NB4 (cell line): ENCODE results near the gene RPS6KA2.

Experiments used
- MYC ChIP-seq: IDR thresholded peaks from 2 replicates; pipeline ENCODE4 v1.6.1; 2011; ENCODE audit warnings: low read depth, low read length
- POLR2A ChIP-seq: IDR thresholded peaks from 2 replicates; pipeline ENCODE4 v1.6.1; 2011; ENCODE audit warnings: mild to moderate bottlenecking; ENCODE audit not compliant: insufficient read length; ENCODE audit errors: extremely low read depth
- TF ChIP-seq, protein P1 (sequence below): IDR thresholded peaks from one replicate; pipeline ENCODE4 v1.5.1; 2012; ENCODE audit warnings: low read depth, low read length
- TF ChIP-seq, protein P2 (sequence below): IDR thresholded peaks from 2 replicates; pipeline ENCODE4 v1.6.1; 2011; ENCODE audit warnings: low read depth, low read length

DNA sequence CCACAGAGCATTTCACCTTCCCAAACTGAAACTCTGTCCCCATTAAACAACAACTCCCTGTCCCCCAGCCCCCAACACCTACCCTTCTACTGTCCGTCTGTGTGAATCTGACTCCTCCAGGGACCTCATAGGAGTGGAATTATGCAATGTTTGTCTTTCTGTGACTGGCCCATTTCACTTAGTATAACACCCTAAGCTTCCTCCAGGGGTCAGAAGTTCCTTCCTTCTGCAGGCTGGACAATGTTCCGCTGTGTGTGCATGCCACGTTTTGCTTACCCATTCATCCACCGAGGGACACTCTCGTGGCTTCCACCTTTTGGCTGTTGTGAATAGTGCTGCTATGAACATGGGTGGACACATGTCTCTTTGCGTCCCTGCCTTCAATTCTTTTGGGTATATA is 206.7 kb downstream of the RPS6KA2 start:
- TF ChIP-seq, protein P1, sequence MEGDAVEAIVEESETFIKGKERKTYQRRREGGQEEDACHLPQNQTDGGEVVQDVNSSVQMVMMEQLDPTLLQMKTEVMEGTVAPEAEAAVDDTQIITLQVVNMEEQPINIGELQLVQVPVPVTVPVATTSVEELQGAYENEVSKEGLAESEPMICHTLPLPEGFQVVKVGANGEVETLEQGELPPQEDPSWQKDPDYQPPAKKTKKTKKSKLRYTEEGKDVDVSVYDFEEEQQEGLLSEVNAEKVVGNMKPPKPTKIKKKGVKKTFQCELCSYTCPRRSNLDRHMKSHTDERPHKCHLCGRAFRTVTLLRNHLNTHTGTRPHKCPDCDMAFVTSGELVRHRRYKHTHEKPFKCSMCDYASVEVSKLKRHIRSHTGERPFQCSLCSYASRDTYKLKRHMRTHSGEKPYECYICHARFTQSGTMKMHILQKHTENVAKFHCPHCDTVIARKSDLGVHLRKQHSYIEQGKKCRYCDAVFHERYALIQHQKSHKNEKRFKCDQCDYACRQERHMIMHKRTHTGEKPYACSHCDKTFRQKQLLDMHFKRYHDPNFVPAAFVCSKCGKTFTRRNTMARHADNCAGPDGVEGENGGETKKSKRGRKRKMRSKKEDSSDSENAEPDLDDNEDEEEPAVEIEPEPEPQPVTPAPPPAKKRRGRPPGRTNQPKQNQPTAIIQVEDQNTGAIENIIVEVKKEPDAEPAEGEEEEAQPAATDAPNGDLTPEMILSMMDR = peak; percentile 32
- TF ChIP-seq POLR2A (no peak), MYC (peak; percentile 59; the same call in 1 of the 2 replicates)
- TF ChIP-seq, protein P2, sequence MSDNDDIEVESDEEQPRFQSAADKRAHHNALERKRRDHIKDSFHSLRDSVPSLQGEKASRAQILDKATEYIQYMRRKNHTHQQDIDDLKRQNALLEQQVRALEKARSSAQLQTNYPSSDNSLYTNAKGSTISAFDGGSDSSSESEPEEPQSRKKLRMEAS = peak; percentile 65
